Activated CD4-positive, CD25-positive, alpha-beta regulatory T cell treated with anti-CD3 and anti-CD28 coated beads, Interleukin-2, amount 50 U/mL, for 16 hours (primary cell): ENCODE data around the gene TBC1D9B.

Experiments used
- DNase-seq: peaks from one replicate; pipeline ENCODE4 v3.0.0-alpha.2; 2020; ENCODE audit warnings: low read depth, low spot score

Gene TBC1D9B

DNA sequence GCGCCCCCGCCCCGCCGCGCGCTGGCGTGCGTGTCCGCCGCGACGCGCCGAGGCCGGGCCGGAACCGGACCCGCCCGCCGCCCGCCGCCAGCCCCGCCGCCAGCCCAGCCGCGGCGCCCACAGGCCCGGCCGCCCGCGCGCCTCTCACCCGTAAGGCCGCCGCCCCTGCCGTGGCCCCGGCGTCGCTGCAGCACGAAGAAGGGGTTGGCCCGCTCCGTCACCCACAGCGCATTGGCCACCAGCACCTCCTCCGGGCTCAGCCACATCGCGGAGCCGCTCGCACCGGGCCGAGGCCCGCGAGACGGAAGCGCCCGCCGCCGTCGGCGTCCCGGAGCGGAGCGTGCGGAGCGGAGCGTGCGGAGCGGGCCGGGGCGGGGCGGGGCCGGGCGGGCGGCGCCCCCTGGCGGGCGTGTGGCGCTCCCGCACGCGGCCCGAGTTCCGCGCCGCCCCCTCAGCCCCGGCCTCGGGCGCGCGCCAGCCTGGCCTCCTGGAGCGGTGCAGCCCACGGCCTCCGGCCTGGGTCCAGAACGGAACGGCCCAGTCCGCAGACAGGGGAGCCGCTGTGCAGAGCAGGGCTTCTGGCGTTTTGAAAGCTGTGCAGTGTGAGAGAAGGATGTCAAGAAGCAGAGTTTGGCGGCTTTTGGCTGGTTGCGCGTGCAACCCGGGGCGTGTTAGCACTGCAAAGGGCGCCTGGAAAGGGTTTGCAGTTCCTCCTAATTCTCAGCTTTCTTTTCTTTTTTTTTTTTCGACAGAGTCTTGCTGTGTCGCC lies at the start of gene TBC1D9B:
TBC1D9B (minus strand) TSS at position 342 of the 769 bp plus-strand sequence; CDS start at position 266, 76 bp downstream.
- peak; percentile 47 for DNase-seq

DNA sequence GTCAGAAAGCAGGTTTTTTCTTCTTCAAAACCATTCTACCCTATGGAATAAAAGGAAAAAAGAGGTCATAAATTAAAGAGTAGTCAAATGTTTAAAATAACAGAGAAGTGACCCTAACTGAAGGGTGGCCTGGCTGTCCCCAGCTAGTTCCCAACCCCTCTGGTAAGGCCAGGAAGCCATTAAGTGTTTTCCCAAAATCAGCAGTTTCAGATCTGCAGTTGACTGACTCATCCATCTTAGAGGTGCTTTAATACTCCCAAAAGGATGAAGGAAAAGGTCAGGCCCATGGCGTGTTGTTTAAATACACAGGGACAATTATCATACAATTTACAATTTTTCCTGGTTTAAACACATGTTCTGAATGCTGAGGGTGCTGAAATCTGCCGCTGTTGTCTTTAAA lies 47.9 kb upstream of the TBC1D9B start:
- no peak for DNase-seq

DNA sequence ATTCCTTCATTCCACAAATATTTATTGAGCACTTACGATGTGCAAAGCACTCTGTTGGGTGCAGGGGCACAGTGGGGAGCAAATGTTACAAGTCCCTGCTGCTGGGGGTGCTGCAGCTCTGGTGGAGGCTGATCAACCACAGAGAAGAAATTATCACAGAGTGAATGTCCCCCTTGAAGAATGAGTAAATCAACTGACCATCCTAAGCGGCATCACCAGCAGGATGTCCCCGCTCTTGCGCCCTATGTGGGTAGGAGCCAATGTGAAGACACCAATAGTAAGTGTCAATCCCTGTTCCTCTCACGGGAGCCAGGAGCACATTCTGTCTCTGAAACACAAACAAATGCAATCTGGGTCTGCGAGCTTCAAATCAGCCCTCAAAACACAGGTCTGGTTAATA lies 47.4 kb upstream of the TBC1D9B start:
- no peak for DNase-seq

GRCh38 chr5:179954434-179954833 lies 46.7 kb upstream of the TBC1D9B start:
- DNase-seq: no peak

- DNase-seq: no peak
Measured at GRCh38 chr5:179953987-179954386, 46.3 kb upstream of the TBC1D9B start.

GRCh38 chr5:179936976-179937681 lies 29.4 kb upstream of the TBC1D9B start:
- no peak for DNase-seq

DNA sequence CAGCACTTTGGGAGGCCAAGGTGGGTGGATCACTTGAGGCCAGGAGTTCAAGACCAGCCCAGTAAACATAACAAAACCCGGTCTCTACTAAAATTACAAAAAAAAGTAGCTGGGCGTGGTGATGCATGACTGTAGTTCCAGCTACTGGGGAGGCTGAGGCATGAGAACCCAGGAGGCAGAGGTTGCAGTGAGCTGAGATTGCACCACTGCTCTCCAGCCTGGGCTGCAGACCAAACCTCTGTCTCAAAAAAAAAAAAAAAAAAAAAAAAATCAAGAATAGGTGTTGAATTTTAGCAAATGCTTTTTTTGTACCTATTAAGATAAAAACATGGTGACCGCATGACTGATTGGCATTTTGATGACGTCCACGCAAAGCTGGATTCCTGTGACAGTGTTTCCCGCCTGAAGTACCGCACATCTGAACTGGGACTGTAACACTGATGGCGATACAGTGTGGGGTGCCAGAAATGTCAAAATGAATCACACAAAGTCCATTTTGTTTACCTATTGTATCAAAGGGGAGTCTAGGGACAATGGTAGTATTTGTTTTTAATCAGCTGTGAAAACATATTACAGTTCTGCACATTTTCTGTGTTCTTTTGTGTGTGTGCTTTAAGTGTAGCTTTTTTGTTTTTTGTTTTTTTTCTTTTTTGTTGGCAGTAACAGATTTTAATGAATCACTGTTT lies 23.2 kb upstream of the TBC1D9B start:
- no peak for DNase-seq

DNA sequence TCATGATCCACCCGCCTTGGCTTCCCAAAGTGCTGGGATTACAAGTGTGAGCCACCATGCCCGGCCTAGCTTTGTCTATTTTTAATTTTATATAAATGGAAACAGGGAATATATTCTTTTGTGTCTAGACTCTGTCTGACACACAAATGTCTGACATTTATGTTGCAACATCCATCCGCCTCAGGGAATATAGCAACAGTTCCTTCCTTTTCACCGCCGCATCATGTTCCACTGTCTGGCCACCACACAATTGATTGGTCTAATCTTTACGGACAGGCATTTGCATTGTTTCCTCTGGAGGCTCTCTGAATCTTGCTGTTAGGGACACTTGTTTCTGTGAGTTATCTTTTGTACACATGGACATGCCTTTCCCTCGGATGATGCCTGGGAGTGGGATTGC lies 20.1 kb upstream of the TBC1D9B start:
- DNase-seq: no peak

GRCh38 chr5:179926657-179927056 lies 19.0 kb upstream of the TBC1D9B start:
- no peak for DNase-seq

GRCh38 chr5:179923436-179923835 lies 15.7 kb upstream of the TBC1D9B start:
- no peak for DNase-seq

GRCh38 chr5:179920175-179920574 lies 12.5 kb upstream of the TBC1D9B start:
- no peak for DNase-seq

- DNase-seq: no peak
Measured at GRCh38 chr5:179919487-179920060, 11.9 kb upstream of the TBC1D9B start.

- DNase-seq: no peak
Measured at GRCh38 chr5:179918742-179919486, 11.2 kb upstream of the TBC1D9B start.

DNA sequence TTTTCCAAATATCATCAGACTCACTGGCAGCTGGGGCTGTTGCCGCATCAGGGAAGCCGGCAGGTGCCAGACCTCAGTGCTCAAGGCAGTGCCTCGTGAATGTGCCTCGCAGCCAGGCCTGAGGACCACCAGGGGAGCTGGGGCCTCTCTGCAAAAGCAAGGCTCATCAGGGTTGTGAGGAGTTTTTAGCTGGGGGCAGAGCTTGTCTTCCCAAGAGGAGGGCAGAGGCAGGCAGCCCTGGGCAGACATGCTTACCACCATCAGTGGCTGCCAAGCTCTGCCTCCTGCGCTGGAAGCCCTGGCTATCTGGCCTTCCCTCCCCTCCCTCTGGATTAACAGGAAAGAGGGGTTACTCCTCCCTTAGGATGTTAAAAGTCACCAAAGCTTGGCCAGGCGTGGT lies 8.8 kb upstream of the TBC1D9B start:
- DNase-seq: no peak

GRCh38 chr5:179915406-179915935 lies 7.8 kb upstream of the TBC1D9B start:
- DNase-seq: no peak

DNA sequence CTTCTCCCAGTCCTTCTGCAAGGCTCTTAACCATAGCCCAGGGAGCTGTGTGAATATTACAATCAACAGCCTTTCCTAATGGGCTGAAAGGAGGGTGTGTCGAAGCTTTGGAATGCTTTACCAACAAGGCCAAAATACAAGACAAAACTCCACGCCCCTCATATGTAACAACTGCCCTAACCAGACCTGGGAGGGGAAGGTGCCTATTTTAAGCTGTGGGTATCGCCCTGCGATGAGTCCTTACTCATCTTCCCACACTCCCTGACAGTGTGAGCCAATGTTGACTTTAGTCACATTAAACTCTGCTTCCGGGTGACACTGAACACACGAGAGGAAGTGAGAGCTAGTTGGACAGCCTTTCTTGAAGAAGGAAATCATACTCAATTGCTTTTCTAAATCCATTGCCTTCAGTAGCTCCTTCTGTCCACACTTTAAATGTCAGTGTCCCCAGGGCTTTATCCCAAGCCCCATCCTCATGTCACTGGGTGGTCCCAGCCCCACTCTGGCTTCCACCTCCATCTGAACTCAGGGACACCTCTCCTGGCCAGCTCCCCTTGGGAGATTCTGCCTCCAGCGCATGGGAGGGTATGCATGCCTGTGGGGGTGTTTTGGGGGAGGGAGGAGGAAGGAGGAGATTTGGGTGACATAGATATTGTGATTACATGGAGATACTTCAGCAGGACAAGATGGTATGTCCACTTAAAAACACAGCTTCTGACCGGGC lies 6.5 kb upstream of the TBC1D9B start:
- no peak for DNase-seq

DNA sequence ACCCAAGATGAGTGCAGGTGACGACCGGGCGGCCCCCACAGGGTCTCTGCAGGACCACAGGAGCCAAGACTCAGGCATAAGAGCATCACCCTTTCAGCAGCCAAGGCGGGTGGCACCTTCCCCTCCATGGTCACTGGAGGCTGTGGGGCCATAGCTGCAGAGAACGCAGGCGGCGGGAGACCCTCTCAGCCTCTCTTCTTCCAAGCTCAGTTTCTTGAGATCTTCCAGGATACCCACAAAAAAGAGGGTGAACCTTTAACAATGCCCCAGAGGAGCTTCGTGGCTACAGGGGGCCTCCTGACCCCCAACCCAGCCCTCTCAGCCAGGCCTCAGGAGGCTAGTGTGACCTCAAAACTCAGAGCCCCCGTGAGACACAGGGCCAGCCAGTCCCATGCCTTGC lies 5.8 kb upstream of the TBC1D9B start:
- no peak for DNase-seq

DNA sequence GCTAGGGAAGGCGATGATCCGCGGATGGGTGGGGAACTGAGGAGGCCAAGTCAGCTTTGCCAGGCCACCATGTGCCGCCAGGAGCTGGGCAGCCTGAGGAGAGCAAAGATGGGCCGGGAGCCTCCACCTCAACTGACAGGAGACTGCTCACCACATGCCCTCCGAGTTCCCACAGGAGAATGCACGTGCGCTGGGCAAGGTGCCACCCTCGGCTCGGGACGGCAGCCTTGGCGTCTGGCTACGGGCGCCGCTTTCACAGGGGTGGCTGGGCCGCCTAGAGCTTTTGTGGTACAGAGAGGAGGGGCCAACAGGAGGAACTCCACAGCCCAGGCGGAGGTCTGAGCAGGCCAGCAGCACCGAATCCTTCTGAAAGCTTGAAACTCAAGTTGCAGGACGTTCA lies 5.3 kb upstream of the TBC1D9B start:
- DNase-seq: no peak

DNA sequence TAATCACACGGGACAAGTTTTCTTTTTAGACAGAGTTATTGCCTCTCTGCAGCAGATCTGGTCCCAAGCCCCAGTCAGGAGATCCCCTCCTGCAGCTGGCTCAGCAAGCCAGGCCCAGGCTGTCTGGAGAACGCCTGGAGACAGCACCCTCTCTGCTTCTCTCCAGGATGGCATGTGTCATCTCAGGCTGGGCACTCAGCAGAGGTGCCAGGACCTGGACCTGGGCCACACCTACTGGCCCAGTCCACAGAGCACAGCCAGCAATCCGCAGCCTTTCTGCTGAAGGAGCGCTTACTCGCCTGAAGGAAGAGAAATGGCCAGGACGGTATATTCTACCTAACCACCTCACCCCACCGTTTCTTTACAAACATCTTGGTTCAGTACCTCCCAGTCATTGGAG lies 4.7 kb upstream of the TBC1D9B start:
- no peak for DNase-seq

DNA sequence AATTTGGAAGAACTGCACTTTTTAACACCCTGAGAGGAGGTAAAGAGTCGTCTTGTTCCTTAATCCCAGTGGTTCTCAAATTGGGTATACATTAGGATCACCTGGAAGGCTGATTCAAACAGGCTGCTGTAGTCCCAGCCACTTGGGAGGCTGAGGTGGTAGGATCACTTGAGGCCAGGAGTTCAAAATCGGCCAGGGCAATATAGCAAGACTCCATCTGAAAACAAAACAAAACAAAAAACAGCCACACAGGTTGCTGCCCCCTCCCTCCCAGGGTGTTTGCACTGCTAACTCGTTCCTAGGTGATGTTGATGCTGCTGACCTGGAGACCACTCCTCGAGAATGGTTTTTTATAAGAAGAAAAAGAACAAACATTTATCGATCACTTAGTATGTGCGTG lies 1.5 kb upstream of the TBC1D9B start:
- no peak for DNase-seq

DNA sequence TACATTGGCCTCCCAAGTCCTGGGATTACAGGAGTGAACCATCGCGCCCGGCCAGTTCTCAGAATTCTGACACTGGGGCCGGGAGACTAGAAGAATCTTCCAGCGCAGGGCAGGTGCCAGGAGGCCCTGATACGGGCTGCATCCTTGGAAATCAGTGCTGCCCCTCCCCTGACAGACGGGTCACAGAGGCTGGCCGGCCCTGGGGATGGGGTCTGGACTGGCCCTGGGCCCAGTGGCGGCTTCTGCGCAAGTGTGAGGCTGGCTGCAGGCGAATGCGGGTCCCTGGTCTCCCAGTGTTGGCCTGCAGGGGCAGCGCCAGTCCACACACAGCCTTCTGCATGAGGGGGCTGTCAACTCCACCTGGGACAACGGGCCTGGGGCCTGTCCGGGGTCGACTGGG lies 831 bp upstream of the TBC1D9B start:
- DNase-seq: no peak
